ENCODE measurements around the gene CSMD2. TPM values are rescaled to one million over a fixed set of nuclear protein-coding genes. Genes with fewer than 3 reads are reported as not detected.

Gene CSMD2
- total RNA-seq, 4 donors from 2014 or later = 0.09 to 0.20 TPM; not detected in 2

DNA sequence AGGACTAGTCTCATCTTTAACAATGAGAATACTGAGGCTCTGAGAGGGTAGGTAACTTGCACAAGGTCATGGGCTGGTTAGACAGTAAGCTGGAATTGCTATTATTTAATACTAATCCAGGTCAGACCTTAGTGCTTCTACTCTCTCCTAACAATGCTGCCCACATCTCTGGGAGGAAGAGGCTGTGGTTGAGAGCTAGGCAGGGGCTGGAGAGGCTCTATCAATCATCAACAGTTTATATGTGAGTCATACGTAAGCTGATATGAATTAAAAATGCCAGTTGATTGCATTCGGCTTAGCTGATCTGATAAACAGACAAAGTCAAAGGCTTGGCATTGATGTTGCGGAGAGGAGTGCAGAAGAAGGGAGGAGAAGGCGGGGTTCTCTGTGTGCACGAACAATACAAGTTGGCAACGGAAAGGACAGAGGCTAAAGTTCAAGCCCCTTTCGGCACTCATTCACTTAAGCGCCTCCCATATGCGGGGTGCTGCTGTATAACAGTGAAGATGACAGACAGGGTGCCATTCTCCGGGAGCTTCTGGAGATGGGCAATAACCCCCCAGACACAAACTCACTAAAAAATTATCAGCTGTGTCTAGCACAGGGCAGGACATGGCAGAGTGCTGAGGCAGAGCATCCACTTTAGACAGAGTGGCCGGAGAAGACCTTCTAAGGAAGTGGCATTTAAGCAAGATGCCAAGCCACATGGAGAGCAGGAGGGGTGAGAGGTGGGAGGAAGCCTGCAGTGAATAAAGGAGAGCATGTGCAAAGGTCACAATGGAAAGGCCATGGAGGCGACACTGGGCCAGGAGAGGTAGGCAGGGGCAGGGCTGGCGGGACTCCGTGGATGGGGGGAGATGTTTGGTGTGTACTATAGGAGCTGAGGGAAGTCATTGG is 497.4 kb downstream of the CSMD2 start:
- DNase-seq (no peak), ATAC-seq (no peak)
- no peak overlapping the region for H3K27ac ChIP-seq
- H3K27me3 ChIP-seq = no peaks in the 10 kb centered on the region
- no peaks in the 10 kb centered on the region for H3K36me3 ChIP-seq
- no peak for TF ChIP-seq CTCF (IDR thresholded peaks at IDR 0.05 in 4 of 5, conservative IDR thresholded peaks at IDR 0.05 in 1 of 5)
- no peak for TF ChIP-seq POLR2A (IDR thresholded peaks at IDR 0.05)
- H3K4me1 ChIP-seq = no peaks in the 10 kb centered on the region
- H3K4me3 ChIP-seq = no peak overlapping the region
- intact Hi-C loops (cut with DNase I; ENCODE audit: low total_unique reads) = no loop called here
- H3K9me3 ChIP-seq = no peaks in the 10 kb centered on the region
- in situ Hi-C loops (cut with MboI; ENCODE audit: low sequenced_read_pairs in 4 of 4) = no loop called here

GRCh38 chr1:33666616-33667015 is 498.4 kb downstream of the CSMD2 start:
- no peak overlapping the region for H3K4me3 ChIP-seq
- H3K27ac ChIP-seq = no peak overlapping the region
- no peaks in the 10 kb centered on the region for H3K36me3 ChIP-seq
- no peaks in the 10 kb centered on the region for H3K4me1 ChIP-seq
- no peaks in the 10 kb centered on the region for H3K9me3 ChIP-seq
- in situ Hi-C loops (cut with MboI; ENCODE audit: low sequenced_read_pairs in 4 of 4) = no loop called here
- no peak for ATAC-seq
- DNase-seq = no peak
- intact Hi-C loops (cut with DNase I; ENCODE audit: low total_unique reads) = no loop called here
- no peak for TF ChIP-seq CTCF (IDR thresholded peaks at IDR 0.05 in 4 of 5, conservative IDR thresholded peaks at IDR 0.05 in 1 of 5)
- TF ChIP-seq POLR2A (IDR thresholded peaks at IDR 0.05) = no peak
- H3K27me3 ChIP-seq = no peaks in the 10 kb centered on the region

DNA sequence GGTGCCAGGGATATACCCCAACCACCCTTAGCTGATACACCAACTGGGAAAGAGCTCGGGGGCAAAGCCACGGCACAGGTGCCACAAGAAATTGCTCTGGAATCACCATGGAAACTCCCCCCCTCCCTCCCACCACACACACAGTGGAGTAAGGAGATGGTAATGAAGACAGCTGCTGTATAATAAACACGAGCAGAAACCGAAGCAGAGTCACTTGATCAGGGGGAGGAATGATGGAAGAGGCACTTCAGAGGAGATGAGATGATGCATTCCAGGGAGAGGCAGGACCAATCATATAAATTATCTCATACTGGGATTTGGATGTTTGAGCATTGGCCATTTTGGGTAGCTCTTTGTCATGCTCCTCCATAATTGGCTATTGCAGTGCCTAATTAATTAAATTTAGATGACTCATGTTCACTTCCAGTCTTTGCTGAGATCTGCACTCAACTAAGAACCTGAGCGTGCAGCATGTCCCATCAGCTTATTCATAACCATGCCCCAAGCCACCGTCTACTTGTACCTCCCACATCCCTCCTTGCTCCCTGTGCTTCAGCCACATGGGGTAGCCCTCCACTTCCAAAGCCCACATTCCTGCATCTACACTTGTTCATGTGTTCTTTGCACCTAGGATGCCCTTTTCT is 503.1 kb downstream of the CSMD2 start:
- H3K9me3 ChIP-seq = no peaks in the 10 kb centered on the region
- H3K4me3 ChIP-seq = no peak overlapping the region
- in situ Hi-C loops (cut with MboI; ENCODE audit: low sequenced_read_pairs in 4 of 4) = no loop called here
- TF ChIP-seq CTCF (IDR thresholded peaks at IDR 0.05 in 4 of 5, conservative IDR thresholded peaks at IDR 0.05 in 1 of 5) (no peak), POLR2A (IDR thresholded peaks at IDR 0.05) (no peak)
- no peaks in the 10 kb centered on the region for H3K36me3 ChIP-seq
- no peaks in the 10 kb centered on the region for H3K4me1 ChIP-seq
- DNase-seq = no peak
- intact Hi-C loops (cut with DNase I; ENCODE audit: low total_unique reads) = no loop called here
- H3K27me3 ChIP-seq = no peaks in the 10 kb centered on the region
- no peak for ATAC-seq
- H3K27ac ChIP-seq = no peak overlapping the region

GRCh38 chr1:33660956-33661355 is 504.1 kb downstream of the CSMD2 start:
- Histone ChIP-seq H3K4me1 (no peaks in the 10 kb centered on the region), H3K27me3 (no peaks in the 10 kb centered on the region), H3K36me3 (no peaks in the 10 kb centered on the region), H3K27ac (no peak overlapping the region), H3K9me3 (no peaks in the 10 kb centered on the region), H3K4me3 (no peak overlapping the region)
- ATAC-seq (no peak), DNase-seq (no peak)
- in situ Hi-C loops (cut with MboI; ENCODE audit: low sequenced_read_pairs in 4 of 4) = no loop called here
- intact Hi-C loops (cut with DNase I; ENCODE audit: low total_unique reads) = no loop called here
- TF ChIP-seq POLR2A (IDR thresholded peaks at IDR 0.05) (no peak), CTCF (IDR thresholded peaks at IDR 0.05 in 4 of 5, conservative IDR thresholded peaks at IDR 0.05 in 1 of 5) (no peak)

All from gastrocnemius medialis (tissue), 4 donors.